Measurements from ENCODE around the gene ZNF768. TPM values are rescaled to one million over a fixed set of nuclear protein-coding genes. Genes with fewer than 3 reads are reported as not detected.

ZNF768 gene
- total RNA-seq, 1 donor from 2014 or later = 15.5 TPM

DNA sequence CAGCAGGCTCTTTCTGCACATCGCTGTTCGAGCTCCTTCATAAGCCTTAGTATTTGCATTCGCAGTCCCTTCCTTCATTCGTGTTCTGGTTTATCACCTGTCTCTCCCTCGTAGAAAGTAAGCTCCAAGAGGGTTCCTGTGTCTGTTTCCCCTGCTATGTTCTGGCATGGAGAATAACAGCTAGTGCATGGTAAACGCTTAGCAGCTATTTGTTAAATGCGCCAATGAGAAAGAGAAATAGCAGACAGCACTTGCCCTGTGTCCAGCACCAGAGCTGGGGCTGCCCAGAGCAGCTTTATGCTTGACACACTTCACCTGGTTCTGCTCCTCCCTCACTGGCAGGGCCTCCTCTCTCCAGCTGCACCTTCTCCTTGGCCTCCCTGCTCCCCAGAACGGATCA lies 39.6 kb upstream of the ZNF768 start:
- Histone ChIP-seq H3K27me3 (peaks cover 11% of the 10 kb centered on the region), H3K9me3 (ENCODE audit: low read depth) (no peaks in the 10 kb centered on the region), H3K79me2 (ENCODE audit: low read depth) (no peaks in the 10 kb centered on the region), H3K4me2 (no peak overlapping the region), H3K4me1 (peaks cover 5% of the 10 kb centered on the region), H3K4me3 (no peak overlapping the region), H3K9ac (no peak overlapping the region), H3K36me3 (no peaks in the 10 kb centered on the region), H3F3A (ENCODE audit: low read depth) (peaks cover 10% of the 10 kb centered on the region), H4K20me1 (ENCODE audit: low read depth) (no peaks in the 10 kb centered on the region), H3K27ac (no peak overlapping the region), H2AFZ (replicated peaks) (no peak overlapping the region)
- peaks cover 6% of the 10 kb centered on the region for H3K4me1 Mint-ChIP-seq
- H3K36me3 Mint-ChIP-seq = no peaks in the 10 kb centered on the region
- H3K27me3 Mint-ChIP-seq (ENCODE audit: insufficient read depth, low read depth) = peaks cover 10% of the 10 kb centered on the region
- H3K4me3 Mint-ChIP-seq = peak overlapping the region; percentile 24
- TF ChIP-seq EZH2phosphoT487 (IDR thresholded peaks at IDR 0.05) (no peak), EZH2 (IDR thresholded peaks at IDR 0.05) (no peak), CTCF (IDR thresholded peaks at IDR 0.05) (no peak)
- H3K9me3 Mint-ChIP-seq = no peaks in the 10 kb centered on the region
- H3K27ac Mint-ChIP-seq = peak overlapping the region; percentile 33
- DNase-seq (ENCODE audit: low spot score) = no peak

GRCh38 chr16:30565526-30565925 lies 39.2 kb upstream of the ZNF768 start:
- Histone ChIP-seq H3K4me1 (peaks cover 4% of the 10 kb centered on the region), H2AFZ (replicated peaks) (no peak overlapping the region), H3K79me2 (ENCODE audit: low read depth) (no peaks in the 10 kb centered on the region), H3K9me3 (ENCODE audit: low read depth) (no peaks in the 10 kb centered on the region), H3K27me3 (peaks cover 15% of the 10 kb centered on the region), H3K27ac (no peak overlapping the region), H3K36me3 (no peaks in the 10 kb centered on the region), H3K4me3 (no peak overlapping the region), H3K9ac (no peak overlapping the region), H4K20me1 (ENCODE audit: low read depth) (no peaks in the 10 kb centered on the region), H3F3A (ENCODE audit: low read depth) (peaks cover 5% of the 10 kb centered on the region), H3K4me2 (no peak overlapping the region)
- H3K4me3 Mint-ChIP-seq = no peak overlapping the region
- H3K27me3 Mint-ChIP-seq (ENCODE audit: insufficient read depth, low read depth) = peaks cover 8% of the 10 kb centered on the region
- no peak for DNase-seq (ENCODE audit: low spot score)
- H3K9me3 Mint-ChIP-seq = no peaks in the 10 kb centered on the region
- H3K36me3 Mint-ChIP-seq = no peaks in the 10 kb centered on the region
- H3K27ac Mint-ChIP-seq = no peak overlapping the region
- TF ChIP-seq EZH2 (IDR thresholded peaks at IDR 0.05) (no peak), EZH2phosphoT487 (IDR thresholded peaks at IDR 0.05) (no peak), CTCF (IDR thresholded peaks at IDR 0.05) (no peak)
- H3K4me1 Mint-ChIP-seq = peaks cover 3% of the 10 kb centered on the region

DNA sequence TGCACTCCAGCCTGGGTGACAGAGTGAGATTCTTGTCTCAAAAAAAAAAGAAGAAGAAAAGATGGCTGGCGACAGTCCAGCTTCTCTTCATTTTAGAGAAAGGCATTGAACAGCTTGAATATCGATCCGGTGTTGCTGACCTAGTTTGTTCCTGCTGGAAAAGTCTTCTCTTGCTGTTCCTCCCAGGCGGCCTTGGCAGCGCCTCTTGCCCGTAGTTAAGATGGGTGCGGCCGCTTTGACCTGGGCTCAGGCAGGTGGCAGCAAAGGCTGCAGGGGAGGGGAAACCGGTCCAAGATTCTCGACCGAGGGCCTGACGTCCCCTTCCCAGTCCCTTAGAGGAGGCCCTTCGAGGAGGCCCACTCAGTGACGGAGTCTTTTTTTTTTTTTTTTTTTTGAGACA lies 35.7 kb upstream of the ZNF768 start:
- Histone ChIP-seq H3K9me3 (ENCODE audit: low read depth) (no peaks in the 10 kb centered on the region), H3K4me2 (no peak overlapping the region), H3K79me2 (ENCODE audit: low read depth) (peaks cover 8% of the 10 kb centered on the region), H4K20me1 (ENCODE audit: low read depth) (no peaks in the 10 kb centered on the region), H3K27ac (no peak overlapping the region), H3K27me3 (peaks cover 15% of the 10 kb centered on the region), H3K4me1 (no peaks in the 10 kb centered on the region), H3F3A (ENCODE audit: low read depth) (peaks cover 24% of the 10 kb centered on the region), H3K9ac (no peak overlapping the region), H3K4me3 (no peak overlapping the region), H3K36me3 (no peaks in the 10 kb centered on the region), H2AFZ (replicated peaks) (no peak overlapping the region)
- no peak for DNase-seq (ENCODE audit: low spot score)
- peaks cover 12% of the 10 kb centered on the region for H3K4me1 Mint-ChIP-seq
- H3K27ac Mint-ChIP-seq = no peak overlapping the region
- H3K4me3 Mint-ChIP-seq = no peak overlapping the region
- H3K9me3 Mint-ChIP-seq = peaks cover 2% of the 10 kb centered on the region
- no peaks in the 10 kb centered on the region for H3K36me3 Mint-ChIP-seq
- TF ChIP-seq EZH2phosphoT487 (IDR thresholded peaks at IDR 0.05) (no peak), CTCF (IDR thresholded peaks at IDR 0.05) (no peak), EZH2 (IDR thresholded peaks at IDR 0.05) (no peak)
- peaks cover 8% of the 10 kb centered on the region for H3K27me3 Mint-ChIP-seq (ENCODE audit: insufficient read depth, low read depth)

All from neural progenitor cell (in vitro differentiated cells).